Heart left ventricle (tissue), 16 donors: ENCODE results near the gene SOWAHC. TPM values are rescaled to one million over a fixed set of nuclear protein-coding genes. Genes with fewer than 3 reads are reported as not detected.

Source experiments
- ATAC-seq, 4 donors: fragments of 200-7000 bp; cut with Tn5 transposase; one replicate each; pipeline ENCODE4 v1.9.1; 2020 to 2022; ENCODE audit warnings: moderate library complexity in 4 of 4, mild to moderate bottlenecking in 3 of 4, moderate number of reproducible peaks in 1 of 4
- DNase-seq, 5 donors: peaks; one replicate each; pipeline ENCODE4 v3.0.0-alpha.2; 2020
- H3K27ac ChIP-seq, 12 donors: fragments of 200-600 bp; sonication (generic) in 4 of 12; one replicate each; pipeline versions ENCODE4 v1.5.0 to v1.8.0; 2016 to 2022; ENCODE audit warnings: mild to moderate bottlenecking in 2 of 12
- H3K27me3 ChIP-seq, 9 donors: fragments of 200-600 bp; sonication (generic) in 2 of 9; one replicate each; pipeline versions ENCODE4 v1.5.1 to v1.8.0; 2016 to 2022; ENCODE audit warnings: mild to moderate bottlenecking in 3 of 9
- H3K36me3 ChIP-seq, 9 donors: fragments of 200-600 bp; sonication (generic) in 2 of 9; one replicate each; pipeline versions ENCODE4 v1.5.0 to v1.8.0; 2018 to 2022; ENCODE audit warnings: mild to moderate bottlenecking in 2 of 9
- H3K4me1 ChIP-seq, 12 donors: fragments of 200-600 bp; sonication (generic) in 4 of 12; one replicate each; pipeline versions ENCODE4 v1.5.0 to v1.8.0; 2016 to 2022; ENCODE audit warnings: mild to moderate bottlenecking in 3 of 12
- H3K4me3 ChIP-seq, 12 donors: fragments of 200-600 bp; sonication (generic) in 4 of 12; one replicate each; pipeline versions ENCODE4 v1.5.0 to v1.8.0; 2017 to 2022; ENCODE audit warnings: mild to moderate bottlenecking in 9 of 12, moderate library complexity in 4 of 12
- H3K9me3 ChIP-seq, 12 donors: fragments of 200-600 bp; sonication (generic) in 4 of 12; one replicate each; pipeline versions ENCODE4 v1.5.0 to v1.8.0; 2016 to 2022; ENCODE audit warnings: mild to moderate bottlenecking in 1 of 12
- POLR2A ChIP-seq, 2 donors: fragments of 450-650 bp; IDR thresholded peaks; one replicate each; pipeline ENCODE4 v1.6.1; 2017; ENCODE audit warnings: antibody characterized with exemption in 2 of 2, mild to moderate bottlenecking in 2 of 2, moderate library complexity in 2 of 2
- WGBS, 4 donors: extraction: QIAGEN DNeasy Blood & Tissue Kit in 2 of 4; methylation state at CpG; one replicate each; pipeline versions ENCODE4 v1.1.5 to v1.1.7; 2013 to 2018; 5-methylcytosine and 5-hydroxymethylcytosine counted together
- intact Hi-C, 10 donors: fragments of 100-400 bp; cut with DNase I; formaldehyde crosslinking; loops; one replicate each; pipeline versions ENCODE4 v1.11.1 to v1.14.2; 2022
- polyA plus RNA-seq, 2 donors: library from polyadenylated mRNA; stranded (reverse); fragments of 200-250 nt; gene quantifications; one replicate each; pipeline ENCODE4 v1.2.3, GENCODE V29; 2013
- total RNA-seq, 9 donors: library from RNA; depleted of rRNA in 2 of 9; stranded (reverse); fragments of >200 nt in 2 of 9; fragmentation: NEBNext Ultra II Directional in 3 of 9; extraction: Animal tissue kit (Norgen Biotek cat#: 25700) in 3 of 9; gene quantifications; one replicate each; pipeline versions ENCODE4 v1.1.0 to v1.2.4, GENCODE V29; 2016 to 2023
- TF ChIP-seq, protein P1 (sequence below), 12 donors: fragments of 200-600 bp; sonication (generic) in 4 of 12; IDR thresholded peaks; one replicate each; pipeline versions ENCODE4 v1.5.0 to v1.8.0; 2018 to 2022; ENCODE audit warnings: antibody characterized with exemption in 12 of 12, mild to moderate bottlenecking in 5 of 12
- donor health status: ischemic (EF 13 %, LVEDD 7.1; RV severe dilation, severe dysfunction).
- donor health status: healthy with polysubstance abuse.
- donor health status: DM: no; HTN: yes; CAD: no.
- donor health status: DM: no; HTN: no; CAD: no.
- donor health status: ischemic (EF 25% LVEDD 6.9; RV normal size, moderate dysfunction).
- donor health status: ischemic (EF 25% LVEDD 5.7; RV mildly dilated, moderate dysfunction).
- donor health status: healthy.
- donor health status: DM: yes; HTN: yes; CAD: no.
- donor health status: ischemic (EF 35%, LVEDD 5.7; RV mildly dilated, moderate dysfunction).
- donor health status: nonischemic (EF 11% LVEDD 7.7; RV severe dilation, severe dysfunction).
- donor health status: DM: yes; HTN: yes; CAD: no.
- donor health status: PGD.
- donor health status: ischemic (EF 29% LVEDD 5.4; RV normal size, mild dysfunction).
- donor health status: nonischemic (EF 23%, LVEDD 6.1; RV moderate dilation, normal function).

The SOWAHC gene
- total and polyA plus RNA-seq, 11 donors, result 0.91 to 4.2 (median 1.8) TPM

DNA sequence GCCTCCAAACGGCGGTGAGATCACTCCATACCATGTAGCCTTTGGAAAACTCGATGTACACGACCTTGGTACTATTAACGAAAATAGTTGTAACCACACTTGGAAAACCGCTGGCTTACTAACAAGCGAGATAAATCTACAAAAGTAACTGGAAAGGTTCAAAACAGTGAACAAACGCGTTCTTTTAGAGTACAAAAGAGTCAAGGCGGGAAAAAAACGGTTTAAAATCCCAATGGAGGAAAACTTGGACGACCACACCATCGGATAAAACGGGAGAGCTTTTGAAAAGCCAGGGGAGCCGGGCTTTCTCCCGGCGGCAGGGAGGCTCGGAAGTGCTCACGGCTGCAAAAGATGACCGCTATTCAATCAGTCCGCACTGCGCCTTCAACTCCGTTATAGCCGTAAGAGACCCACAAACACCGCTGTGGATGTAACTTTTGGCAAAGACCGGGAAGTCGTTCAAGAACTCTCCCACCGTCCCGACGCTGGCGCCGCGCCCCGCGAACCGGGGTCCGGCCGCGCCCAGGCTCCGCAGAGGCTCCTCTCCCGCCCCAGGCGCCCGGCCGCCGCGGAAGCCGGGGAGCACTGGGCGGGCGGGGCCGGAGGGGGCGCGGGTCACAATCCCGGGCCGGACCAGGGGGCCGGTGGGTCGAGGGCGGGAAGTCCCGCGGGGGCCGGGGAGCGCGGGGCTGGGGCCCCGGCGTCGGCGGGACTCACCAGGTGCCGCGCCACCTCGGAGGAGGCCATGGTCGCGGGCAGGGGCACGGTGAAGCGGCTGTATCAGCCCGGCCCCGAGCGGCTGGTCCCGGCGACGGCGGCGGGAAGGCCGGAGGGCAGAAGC lies 863 bp upstream of the SOWAHC start:
- Histone ChIP-seq H3K9me3 (no peaks in the 10 kb centered on the region), H3K4me1 (peaks cover 0 to 63% (median 35%) of the 10 kb centered on the region in 12 donors), H3K4me3 (peak overlapping the region; percentile 57 to 91 (median 74)), H3K27me3 (peaks cover 0 to 19% (median 0%) of the 10 kb centered on the region in 9 donors), H3K27ac (peak overlapping the region; percentile 89 to 100 (median 99)), H3K36me3 (no peaks in the 10 kb centered on the region)
- 1% methylated on average over 28 to 82 of the region's 82 CpGs for WGBS, 4 donors
- peak; percentile 73 to 86 (median 75) for DNase-seq
- TF ChIP-seq POLR2A (IDR thresholded peaks at IDR 0.05), result no peak
- TF ChIP-seq, protein P1, sequence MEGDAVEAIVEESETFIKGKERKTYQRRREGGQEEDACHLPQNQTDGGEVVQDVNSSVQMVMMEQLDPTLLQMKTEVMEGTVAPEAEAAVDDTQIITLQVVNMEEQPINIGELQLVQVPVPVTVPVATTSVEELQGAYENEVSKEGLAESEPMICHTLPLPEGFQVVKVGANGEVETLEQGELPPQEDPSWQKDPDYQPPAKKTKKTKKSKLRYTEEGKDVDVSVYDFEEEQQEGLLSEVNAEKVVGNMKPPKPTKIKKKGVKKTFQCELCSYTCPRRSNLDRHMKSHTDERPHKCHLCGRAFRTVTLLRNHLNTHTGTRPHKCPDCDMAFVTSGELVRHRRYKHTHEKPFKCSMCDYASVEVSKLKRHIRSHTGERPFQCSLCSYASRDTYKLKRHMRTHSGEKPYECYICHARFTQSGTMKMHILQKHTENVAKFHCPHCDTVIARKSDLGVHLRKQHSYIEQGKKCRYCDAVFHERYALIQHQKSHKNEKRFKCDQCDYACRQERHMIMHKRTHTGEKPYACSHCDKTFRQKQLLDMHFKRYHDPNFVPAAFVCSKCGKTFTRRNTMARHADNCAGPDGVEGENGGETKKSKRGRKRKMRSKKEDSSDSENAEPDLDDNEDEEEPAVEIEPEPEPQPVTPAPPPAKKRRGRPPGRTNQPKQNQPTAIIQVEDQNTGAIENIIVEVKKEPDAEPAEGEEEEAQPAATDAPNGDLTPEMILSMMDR (IDR thresholded peaks at IDR 0.05), result no peak
- intact Hi-C loops, result loop anchor here in 8 of 10 donors (5.0 to 10.0 kb wide), 9 partner anchors 51 to 486 kb away; partner anchors contain the start of gene SH3RF3 (in 1 of the 8)
- peak in 3 of 4 donors; percentile 12 to 61 (median 59) for ATAC-seq

DNA sequence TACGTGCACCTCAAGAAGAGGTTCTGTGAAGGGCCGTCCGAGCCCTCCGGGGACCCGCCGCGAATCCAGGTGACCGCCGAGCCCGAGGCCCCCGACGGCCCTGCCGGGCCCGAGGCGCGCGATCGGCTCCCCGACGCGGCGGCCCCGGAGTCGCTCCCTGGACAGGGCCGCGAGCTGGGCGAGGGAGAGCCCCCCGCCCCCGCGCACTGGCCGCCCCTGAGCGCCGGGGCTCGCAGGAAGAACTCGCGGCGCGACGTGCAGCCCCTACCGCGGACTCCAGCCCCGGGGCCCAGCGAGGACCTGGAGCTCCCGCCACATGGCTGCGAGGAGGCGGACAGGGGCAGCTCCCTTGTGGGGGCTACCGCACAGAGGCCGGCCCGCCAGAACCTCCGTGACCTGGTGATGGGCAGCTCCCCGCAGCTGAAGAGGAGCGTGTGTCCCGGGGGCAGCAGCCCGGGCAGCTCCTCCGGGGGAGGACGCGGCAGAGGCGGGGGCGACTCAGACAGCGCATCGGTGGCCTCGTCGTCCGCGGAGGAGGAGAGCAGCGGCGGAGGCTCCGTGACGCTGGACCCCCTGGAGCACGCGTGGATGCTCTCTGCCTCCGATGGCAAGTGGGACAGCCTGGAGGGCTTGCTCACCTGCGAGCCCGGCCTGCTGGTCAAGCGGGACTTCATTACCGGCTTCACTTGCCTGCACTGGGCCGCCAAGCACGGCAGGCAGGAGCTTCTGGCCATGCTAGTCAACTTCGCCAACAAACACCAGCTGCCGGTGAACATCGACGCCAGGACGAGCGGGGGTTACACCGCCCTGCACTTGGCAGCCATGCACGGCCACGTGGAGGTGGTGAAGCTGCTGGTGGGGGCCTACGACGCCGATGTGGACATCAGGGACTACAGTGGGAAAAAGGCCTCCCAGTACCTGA lies 812 bp downstream of the SOWAHC start:
- DNase-seq (peak; percentile 28 to 64 (median 39)), ATAC-seq (no peak)
- no peak for TF ChIP-seq POLR2A (IDR thresholded peaks at IDR 0.05)
- TF ChIP-seq, protein P1 (IDR thresholded peaks at IDR 0.05), result no peak
- intact Hi-C loops, result loop anchor here in 8 of 10 donors (2.0 to 10.0 kb wide), 10 partner anchors 50 to 488 kb away; partner anchors contain the start of gene SH3RF3 (in 1 of the 8)
- peaks cover 0 to 16% (median 0%) of the 10 kb centered on the region in 9 donors for H3K27me3 ChIP-seq
- 9 to 63% (median 27%) methylated on average over 14 to 90 of the region's 90 CpGs for WGBS, 4 donors
- H3K4me1 ChIP-seq, result peaks cover 0 to 46% (median 25%) of the 10 kb centered on the region in 12 donors
- peak overlapping the region; percentile 57 to 91 (median 74) for H3K4me3 ChIP-seq
- H3K9me3 ChIP-seq, result no peaks in the 10 kb centered on the region
- no peaks in the 10 kb centered on the region for H3K36me3 ChIP-seq
- H3K27ac ChIP-seq, result peak overlapping the region; percentile 89 to 100 (median 99)

GRCh38 chr2:109615637-109616144 lies 1.5 kb downstream of the SOWAHC start:
- Histone ChIP-seq H3K4me1 (peaks cover 0 to 45% (median 25%) of the 10 kb centered on the region in 12 donors), H3K27ac (no peak overlapping the region), H3K36me3 (no peaks in the 10 kb centered on the region), H3K27me3 (peaks cover 0 to 16% (median 0%) of the 10 kb centered on the region in 9 donors), H3K9me3 (no peaks in the 10 kb centered on the region), H3K4me3 (peak overlapping the region in 9 of 12 donors; percentile 67 to 91 (median 72))
- no peak for TF ChIP-seq POLR2A (IDR thresholded peaks at IDR 0.05)
- TF ChIP-seq, protein P1 (IDR thresholded peaks at IDR 0.05), result no peak
- DNase-seq, result no peak
- WGBS, 4 donors, result 70 to 84% (median 75%) methylated on average over 24 of the region's 24 CpGs
- no peak for ATAC-seq
- intact Hi-C loops, result loop anchor here in 4 of 10 donors (2.0 to 10.0 kb wide), 4 partner anchors 49 to 89 kb away; no protein-coding TSS in a partner anchor
